Activated naive CD8-positive, alpha-beta T cell treated with anti-CD3 and anti-CD28 coated beads, Interleukin-2, amount 10 ng/mL, durations not matched to agents 7 days and 5 days (primary cell): ENCODE measurements around the gene AGK. TPM values are rescaled to one million over a fixed set of nuclear protein-coding genes. Genes with fewer than 3 reads are reported as not detected.
"Not testable (repeated sequence)": the region's sequence is repeated elsewhere in the genome, so short reads cannot be mapped to it uniquely, and the experiment has no call there.

ENCODE experiments used
- ATAC-seq: fragments of 150-1000 bp; cut with Tn5 transposase; one replicate; pipeline ENCODE4 v1.10.0; 2021; ENCODE audit warnings: low read depth, moderate library complexity
- POLR2A ChIA-PET: fragments of 350-600 bp; sonication (Branson Sonifier 250); formaldehyde crosslinking; loops from one replicate; lab custom pipeline; 2021; ENCODE audit warnings: antibody characterized with exemption; lab: Charles Lee
- DNase-seq: peaks from one replicate; pipeline ENCODE4 v3.0.0; 2021
- H3K27ac Mint-ChIP-seq: one replicate; pipeline ENCODE4 v1.8.0; 2022; ENCODE audit warnings: mild to moderate bottlenecking, mixed read lengths
- H3K27me3 Mint-ChIP-seq: one replicate; pipeline ENCODE4 v1.8.0; 2022; ENCODE audit warnings: mild to moderate bottlenecking, moderate library complexity, mixed read lengths
- H3K36me3 Mint-ChIP-seq: one replicate; pipeline ENCODE4 v1.8.0; 2021; ENCODE audit warnings: mild to moderate bottlenecking, mixed read lengths
- H3K4me1 Mint-ChIP-seq: one replicate; pipeline ENCODE4 v1.8.0; 2021; ENCODE audit warnings: mixed read lengths
- H3K4me3 Mint-ChIP-seq: one replicate; pipeline ENCODE4 v1.8.0; 2022; ENCODE audit warnings: mild to moderate bottlenecking, moderate library complexity, mixed read lengths
- H3K9me3 Mint-ChIP-seq: one replicate; pipeline ENCODE4 v1.8.0; 2021; ENCODE audit warnings: mixed read lengths
- total RNA-seq, 2 experiments: library from RNA; stranded (reverse); gene quantifications; one replicate each; pipeline ENCODE4 v1.2.3, GENCODE V29; 2021

Gene AGK
- total RNA-seq, 2 experiments from 2014 or later = 39.9 to 40.3 TPM

GRCh38 chr7:141533149-141533949 lies 17.9 kb upstream of the AGK start:
- no peak overlapping the region for H3K27ac Mint-ChIP-seq
- ATAC-seq (peak; percentile 60), DNase-seq (peak; percentile 62)
- H3K4me3 Mint-ChIP-seq = no peak overlapping the region
- POLR2A ChIA-PET = no interaction called here
- peaks cover 28% of the 10 kb centered on the region for H3K27me3 Mint-ChIP-seq
- H3K4me1 Mint-ChIP-seq = peaks cover 2% of the 10 kb centered on the region
- H3K9me3 Mint-ChIP-seq = no peaks in the 10 kb centered on the region
- H3K36me3 Mint-ChIP-seq = no peaks in the 10 kb centered on the region

GRCh38 chr7:141534757-141535737 lies 16.2 kb upstream of the AGK start:
- Mint-ChIP-seq H3K27me3 (peaks cover 38% of the 10 kb centered on the region), H3K27ac (no peak overlapping the region), H3K4me1 (peaks cover 2% of the 10 kb centered on the region), H3K9me3 (no peaks in the 10 kb centered on the region), H3K36me3 (no peaks in the 10 kb centered on the region), H3K4me3 (no peak overlapping the region)
- ATAC-seq (no peak), DNase-seq (no peak)
- POLR2A ChIA-PET = no interaction called here

GRCh38 chr7:141537906-141538305 lies 13.3 kb upstream of the AGK start:
- H3K4me3 Mint-ChIP-seq = no peak overlapping the region
- DNase-seq (no peak), ATAC-seq (no peak)
- POLR2A ChIA-PET = no interaction called here
- no peaks in the 10 kb centered on the region for H3K36me3 Mint-ChIP-seq
- peaks cover 2% of the 10 kb centered on the region for H3K4me1 Mint-ChIP-seq
- H3K9me3 Mint-ChIP-seq = no peaks in the 10 kb centered on the region
- H3K27me3 Mint-ChIP-seq = peaks cover 51% of the 10 kb centered on the region
- no peak overlapping the region for H3K27ac Mint-ChIP-seq

- Mint-ChIP-seq H3K27ac (no peak overlapping the region), H3K4me1 (no peaks in the 10 kb centered on the region), H3K27me3 (peaks cover 38% of the 10 kb centered on the region), H3K36me3 (no peaks in the 10 kb centered on the region), H3K9me3 (no peaks in the 10 kb centered on the region), H3K4me3 (no peak overlapping the region)
- POLR2A ChIA-PET = interaction anchor here (1.8 kb wide), 1 partner anchor 10 kb away, joined by 4 read pairs; the partner anchor contains the start of gene AGK
- DNase-seq (no peak), ATAC-seq (no peak)
Observed at GRCh38 chr7:141541375-141541774, 9.8 kb upstream of the AGK start.

- ATAC-seq (no peak), DNase-seq (no peak)
- POLR2A ChIA-PET = no interaction called here
- Mint-ChIP-seq H3K9me3 (no peaks in the 10 kb centered on the region), H3K36me3 (no peaks in the 10 kb centered on the region), H3K27ac (no peak overlapping the region), H3K4me1 (no peaks in the 10 kb centered on the region), H3K27me3 (peaks cover 16% of the 10 kb centered on the region), H3K4me3 (no peak overlapping the region)
Observed at GRCh38 chr7:141544831-141545230, 6.4 kb upstream of the AGK start.

- H3K4me3 Mint-ChIP-seq = no peak overlapping the region
- H3K27me3 Mint-ChIP-seq = peaks cover 2% of the 10 kb centered on the region
- no peak for DNase-seq
- no peak for ATAC-seq
- H3K27ac Mint-ChIP-seq = no peak overlapping the region
- H3K4me1 Mint-ChIP-seq = peaks cover 23% of the 10 kb centered on the region
- POLR2A ChIA-PET = interaction anchor here (1.7 kb wide), 1 partner anchor 9 kb away, joined by 5 read pairs; no protein-coding TSS in a partner anchor
- H3K9me3 Mint-ChIP-seq = no peaks in the 10 kb centered on the region
- H3K36me3 Mint-ChIP-seq = peaks cover 8% of the 10 kb centered on the region
Observed at GRCh38 chr7:141549582-141549981, 1.6 kb upstream of the AGK start.

GRCh38 chr7:141550386-141551093 lies 670 bp upstream of the AGK start:
- ATAC-seq = no peak
- Mint-ChIP-seq H3K9me3 (no peaks in the 10 kb centered on the region), H3K36me3 (peaks cover 16% of the 10 kb centered on the region), H3K27me3 (peaks cover 2% of the 10 kb centered on the region), H3K27ac (peak overlapping the region; percentile 88), H3K4me1 (peaks cover 26% of the 10 kb centered on the region), H3K4me3 (peak overlapping the region; percentile 89)
- POLR2A ChIA-PET = interaction anchor here (1.0 to 2.5 kb wide), 7 partner anchors 8 to 536 kb away, joined by 3 to 11 read pairs (median 4); partner anchors contain the start of genes MRPS33 and SSBP1
- peak; percentile 48 for DNase-seq

GRCh38 chr7:141551782-141552181 lies 572 bp downstream of the AGK start:
- POLR2A ChIA-PET = interaction anchor here (1.0 to 2.5 kb wide), 5 partner anchors 11 to 537 kb away, joined by 3 to 11 read pairs (median 4); partner anchors contain the start of genes MRPS33 and SSBP1
- ATAC-seq = no peak
- H3K27me3 Mint-ChIP-seq = peaks cover 2% of the 10 kb centered on the region
- peak overlapping the region; percentile 89 for H3K4me3 Mint-ChIP-seq
- DNase-seq = no peak
- H3K4me1 Mint-ChIP-seq = peaks cover 33% of the 10 kb centered on the region
- peaks cover 26% of the 10 kb centered on the region for H3K36me3 Mint-ChIP-seq
- no peaks in the 10 kb centered on the region for H3K9me3 Mint-ChIP-seq
- H3K27ac Mint-ChIP-seq = peak overlapping the region; percentile 83

- POLR2A ChIA-PET = interaction anchor here (0.7 kb wide), 1 partner anchor 543 kb away, joined by 3 read pairs; no protein-coding TSS in a partner anchor
- Mint-ChIP-seq H3K4me3 (peak overlapping the region; percentile 7), H3K4me1 (peaks cover 50% of the 10 kb centered on the region), H3K27me3 (no peaks in the 10 kb centered on the region), H3K36me3 (peaks cover 74% of the 10 kb centered on the region), H3K9me3 (peaks cover 12% of the 10 kb centered on the region), H3K27ac (peak overlapping the region; percentile 90)
- no peak for ATAC-seq
- no peak for DNase-seq
Observed at GRCh38 chr7:141557360-141557759, 6.2 kb downstream of the AGK start.

- DNase-seq, H3K27me3 Mint-ChIP-seq: not testable (repeated sequence)
- POLR2A ChIA-PET = interaction anchor here (0.7 to 1.9 kb wide), 3 partner anchors 8 to 544 kb away, joined by 3 to 5 read pairs (median 4); partner anchors contain the start of gene SSBP1
- Mint-ChIP-seq H3K36me3 (peaks cover 80% of the 10 kb centered on the region), H3K4me3 (peak overlapping the region; percentile 61), H3K27ac (peak overlapping the region; percentile 90), H3K4me1 (peaks cover 44% of the 10 kb centered on the region), H3K9me3 (peaks cover 12% of the 10 kb centered on the region)
- peak; percentile 24 for ATAC-seq
Observed at GRCh38 chr7:141557831-141558531, 6.8 kb downstream of the AGK start.

- DNase-seq (no peak), ATAC-seq (peak; percentile 95)
- Mint-ChIP-seq H3K4me3 (peak overlapping the region; percentile 61), H3K4me1 (peaks cover 39% of the 10 kb centered on the region), H3K27me3 (no peaks in the 10 kb centered on the region), H3K9me3 (peaks cover 12% of the 10 kb centered on the region), H3K27ac (peak overlapping the region; percentile 90), H3K36me3 (peaks cover 82% of the 10 kb centered on the region)
- POLR2A ChIA-PET = interaction anchor here (0.7 to 1.9 kb wide), 4 partner anchors 9 to 1249 kb away, joined by 3 to 5 read pairs (median 4); partner anchors contain the start of gene SSBP1
Observed at GRCh38 chr7:141558544-141559183, 7.5 kb downstream of the AGK start.
